Colonic mucosa (tissue), 4 donors: ENCODE results near the gene TSPAN31. TPM values are rescaled to one million over a fixed set of nuclear protein-coding genes. Genes with fewer than 3 reads are reported as not detected.
"Not testable (repeated sequence)": the region's sequence is repeated elsewhere in the genome, so short reads cannot be mapped to it uniquely, and the experiment has no call there.

Source experiments
- DNase-seq: peaks from one replicate; pipeline ENCODE4 v3.0.0-alpha.2; 2020
- H3K27ac ChIP-seq: fragments of 200-600 bp; one replicate; pipeline ENCODE4 v1.8.0; 2021
- H3K27me3 ChIP-seq: fragments of 200-600 bp; one replicate; pipeline ENCODE4 v1.8.0; 2021
- H3K36me3 ChIP-seq: fragments of 200-600 bp; one replicate; pipeline ENCODE4 v1.8.0; 2021
- H3K4me1 ChIP-seq: fragments of 200-600 bp; one replicate; pipeline ENCODE4 v1.8.0; 2021; ENCODE audit warnings: mild to moderate bottlenecking
- H3K4me3 ChIP-seq: fragments of 200-600 bp; one replicate; pipeline ENCODE4 v1.8.0; 2021
- H3K9ac ChIP-seq, 2 donors: one replicate each; pipeline ENCODE4 v1.7.0; 2013; ENCODE audit warnings: control low read depth in 2 of 2, low read depth in 2 of 2, low read length in 2 of 2
- H3K9me3 ChIP-seq: fragments of 200-600 bp; one replicate; pipeline ENCODE4 v1.8.0; 2021
- CTCF ChIP-seq: fragments of 200-600 bp; IDR thresholded peaks from one replicate; pipeline ENCODE4 v1.8.0; 2022; ENCODE audit warnings: antibody characterized with exemption, mild to moderate bottlenecking
- intact Hi-C: fragments of 100-400 bp; cut with DNase I; formaldehyde crosslinking; loops from one replicate; pipeline ENCODE4 v1.14.1; 2022
- total RNA-seq, 2 donors: library from RNA; stranded (reverse); fragmentation: NEBNext Ultra II Directional in 1 of 2; extraction: Animal tissue kit (Norgen Biotek cat#: 25700) in 1 of 2; gene quantifications; one replicate each; pipeline ENCODE4 v1.2.1, GENCODE V29; 2021
- donor health status: healthy.
- donor health status: DM: no; HTN: no; CAD: no.
- donor health status: DM: no; HTN: no; CAD: no.

The TSPAN31 gene
- total RNA-seq, 2 donors from 2014 or later = 19.3 to 32.3 TPM

- Histone ChIP-seq H3K4me3 (no peak overlapping the region), H3K9ac (no peak overlapping the region), H3K36me3 (no peaks in the 10 kb centered on the region), H3K4me1 (no peaks in the 10 kb centered on the region), H3K27me3 (no peaks in the 10 kb centered on the region), H3K27ac (no peak overlapping the region), H3K9me3 (no peaks in the 10 kb centered on the region)
- TF ChIP-seq CTCF = no peak
- DNase-seq = no peak
- intact Hi-C loops = no loop called here
Observed at GRCh38 chr12:57707250-57707649, 37.6 kb upstream of the TSPAN31 start.

GRCh38 chr12:57708296-57708695 lies 36.5 kb upstream of the TSPAN31 start:
- no peaks in the 10 kb centered on the region for H3K36me3 ChIP-seq
- H3K4me3 ChIP-seq = no peak overlapping the region
- TF ChIP-seq CTCF = no peak
- no peak for DNase-seq
- H3K27ac ChIP-seq = no peak overlapping the region
- H3K27me3 ChIP-seq = no peaks in the 10 kb centered on the region
- no peaks in the 10 kb centered on the region for H3K4me1 ChIP-seq
- intact Hi-C loops = no loop called here
- no peaks in the 10 kb centered on the region for H3K9me3 ChIP-seq
- no peak overlapping the region for H3K9ac ChIP-seq

DNA sequence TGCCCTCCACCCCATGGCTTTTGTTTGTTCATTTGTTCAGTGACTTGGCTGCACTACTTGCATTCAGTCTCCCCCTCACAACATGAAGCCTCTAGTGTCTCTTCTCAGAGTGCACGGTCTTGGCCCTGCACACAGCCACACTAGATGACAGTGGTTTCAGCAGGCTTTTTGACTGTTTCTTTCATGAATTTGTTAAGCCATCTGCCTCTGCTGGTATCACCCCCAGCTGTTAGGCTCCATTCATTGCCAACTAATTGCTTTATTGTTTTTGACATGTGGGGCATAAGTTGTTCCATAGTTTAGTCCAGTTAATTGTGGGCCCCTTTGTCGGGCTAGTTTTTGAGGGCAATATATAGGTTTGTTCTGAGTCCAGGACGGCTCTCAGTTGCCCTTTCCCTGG lies 32.1 kb upstream of the TSPAN31 start:
- no peak overlapping the region for H3K27ac ChIP-seq
- intact Hi-C loops = no loop called here
- no peak for TF ChIP-seq CTCF
- H3K27me3 ChIP-seq = no peaks in the 10 kb centered on the region
- no peak overlapping the region for H3K9ac ChIP-seq
- DNase-seq = no peak
- no peaks in the 10 kb centered on the region for H3K4me1 ChIP-seq
- H3K36me3 ChIP-seq = peaks cover 9% of the 10 kb centered on the region
- no peaks in the 10 kb centered on the region for H3K9me3 ChIP-seq
- H3K4me3 ChIP-seq = no peak overlapping the region

GRCh38 chr12:57713209-57713608 lies 31.6 kb upstream of the TSPAN31 start:
- H3K4me1 ChIP-seq = no peaks in the 10 kb centered on the region
- no peaks in the 10 kb centered on the region for H3K9me3 ChIP-seq
- TF ChIP-seq CTCF = no peak
- H3K36me3 ChIP-seq = peaks cover 9% of the 10 kb centered on the region
- no peak for DNase-seq
- no peak overlapping the region for H3K4me3 ChIP-seq
- intact Hi-C loops = no loop called here
- H3K27me3 ChIP-seq = no peaks in the 10 kb centered on the region
- H3K9ac ChIP-seq = no peak overlapping the region
- no peak overlapping the region for H3K27ac ChIP-seq

DNA sequence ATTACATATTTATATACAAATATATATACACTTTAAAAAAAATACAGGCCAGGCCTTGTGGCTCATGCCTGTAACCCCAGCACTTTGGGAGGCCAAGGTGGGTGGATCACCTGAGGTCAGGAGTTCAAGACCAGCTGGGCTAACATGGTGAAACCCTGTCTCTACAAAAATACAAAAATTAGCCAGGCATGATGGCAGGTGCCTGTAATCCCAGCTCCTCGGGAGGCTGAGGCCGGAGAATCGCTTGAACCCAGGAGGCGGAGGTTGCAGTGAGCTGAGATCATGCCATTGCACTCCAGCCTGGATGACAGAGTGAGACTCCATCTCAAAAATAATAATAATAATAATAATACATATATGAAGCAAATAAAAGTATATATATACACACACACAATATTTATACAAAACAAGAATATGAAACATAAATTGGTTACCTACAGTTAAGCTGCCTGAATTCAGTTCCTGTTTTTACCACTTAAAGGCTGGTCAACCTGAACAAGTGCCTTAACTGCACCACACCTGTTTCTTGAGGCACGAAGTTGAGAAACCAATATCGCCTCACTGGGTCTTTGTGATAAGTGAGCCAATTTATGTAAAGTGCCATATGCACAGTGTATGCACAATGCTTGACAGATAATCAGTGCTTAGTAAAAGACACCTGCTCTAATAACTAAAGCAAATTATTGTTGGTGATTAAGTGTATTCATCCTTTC lies 29.6 kb upstream of the TSPAN31 start:
- H3K27me3 ChIP-seq, H3K4me3 ChIP-seq, DNase-seq, H3K27ac ChIP-seq, H3K9ac ChIP-seq, intact Hi-C loops, H3K4me1 ChIP-seq, H3K9me3 ChIP-seq: not testable (repeated sequence)
- H3K36me3 ChIP-seq = peaks cover 14% of the 10 kb centered on the region

DNA sequence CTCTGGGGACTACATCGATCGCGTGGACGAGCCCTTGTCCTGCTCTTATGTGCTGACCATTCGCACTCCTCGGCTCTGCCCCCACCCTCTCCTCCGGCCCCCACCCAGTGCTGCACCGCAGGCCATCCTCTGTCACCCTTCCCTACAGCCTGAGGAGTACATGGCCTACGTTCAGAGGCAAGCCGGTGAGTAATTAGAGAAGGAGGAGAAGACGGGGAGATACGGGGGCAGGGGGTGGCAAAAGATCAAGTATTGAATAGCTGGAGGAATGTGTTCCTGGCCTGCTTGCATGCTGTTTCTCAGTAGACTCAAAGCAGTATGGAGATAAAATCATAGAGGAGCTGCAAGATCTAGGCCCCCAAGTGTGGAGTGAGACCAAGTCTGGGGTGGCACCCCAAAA lies 29.1 kb upstream of the TSPAN31 start:
- H3K9ac ChIP-seq = no peak overlapping the region
- no peak overlapping the region for H3K4me3 ChIP-seq
- no peaks in the 10 kb centered on the region for H3K27me3 ChIP-seq
- no peak overlapping the region for H3K27ac ChIP-seq
- no peak for DNase-seq
- peaks cover 14% of the 10 kb centered on the region for H3K36me3 ChIP-seq
- H3K9me3 ChIP-seq = no peaks in the 10 kb centered on the region
- H3K4me1 ChIP-seq = no peaks in the 10 kb centered on the region
- intact Hi-C loops = no loop called here
- no peak for TF ChIP-seq CTCF
